ENCODE results near the gene FSTL5. TPM values are rescaled to one million over a fixed set of nuclear protein-coding genes. Genes with fewer than 3 reads are reported as not detected.

FSTL5 gene
- total RNA-seq, 1 donor from 2014 or later = not detected

DNA sequence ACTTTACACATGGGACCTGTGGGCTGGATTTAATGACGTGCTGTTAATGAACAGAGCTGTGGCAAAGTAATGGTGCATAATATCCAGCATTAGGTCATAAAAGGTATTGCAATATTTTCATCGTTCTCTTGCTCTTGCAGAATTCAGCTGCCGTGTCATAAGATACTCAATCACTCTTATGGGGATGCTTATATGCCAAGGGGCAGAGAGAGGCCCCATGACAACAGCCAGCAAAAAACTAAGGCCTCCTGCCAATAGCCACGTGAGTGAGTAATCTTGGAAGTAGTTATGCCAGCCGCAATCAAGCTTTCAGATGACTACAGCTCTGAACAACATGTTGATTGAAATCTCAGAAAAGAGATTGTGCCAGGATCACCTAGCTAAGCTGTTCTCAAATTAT, 616.9 kb downstream of the FSTL5 start:
- ATAC-seq = no peak
- intact Hi-C loops (cut with micrococcal nuclease) = no loop called here
- no peak for DNase-seq

DNA sequence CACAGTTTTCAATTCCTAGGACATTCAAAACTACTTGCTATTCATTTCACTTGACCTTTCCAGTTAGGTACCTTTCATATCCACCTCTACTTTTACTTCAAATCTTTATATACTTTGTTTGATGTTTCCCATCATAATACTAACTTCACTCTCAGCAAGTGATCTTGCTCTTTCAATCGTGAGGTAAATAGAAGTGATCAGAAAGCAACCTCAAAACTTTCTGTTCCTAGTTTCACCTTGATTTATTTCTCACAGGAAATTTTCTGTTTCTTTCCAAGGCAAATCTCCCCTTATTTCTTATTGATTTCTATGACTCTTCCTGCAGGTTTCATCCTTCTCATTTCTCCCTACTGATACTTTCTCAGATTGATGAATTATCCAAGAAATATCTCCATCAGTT, 623.5 kb downstream of the FSTL5 start:
- intact Hi-C loops (cut with micrococcal nuclease) = no loop called here
- ATAC-seq = no peak

DNA sequence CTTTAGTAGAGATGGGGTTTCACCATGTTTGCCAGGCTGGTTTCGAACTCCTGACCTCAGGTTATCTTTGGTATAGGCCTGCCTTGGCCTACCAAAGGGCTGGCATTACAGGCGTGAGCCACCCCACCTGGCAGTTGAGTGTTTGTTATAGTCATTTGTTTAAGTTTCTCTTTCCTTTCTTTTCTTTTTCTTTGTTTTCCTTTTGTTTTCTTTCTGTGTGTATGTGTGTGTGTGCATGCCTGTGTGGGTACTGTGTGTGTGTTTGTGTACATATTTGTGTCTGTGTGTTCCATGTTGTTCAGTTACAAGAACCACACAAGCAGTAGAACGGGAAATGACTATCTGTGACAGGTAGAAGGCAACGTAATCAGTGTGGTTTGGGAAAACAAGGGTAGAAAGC, 624.9 kb downstream of the FSTL5 start:
- intact Hi-C loops (cut with micrococcal nuclease) = no loop called here
- no peak for ATAC-seq
- no peak for DNase-seq

More for the DNA sequence above, 623.5 kb downstream of the FSTL5 start:
- no peak for DNase-seq

DNA sequence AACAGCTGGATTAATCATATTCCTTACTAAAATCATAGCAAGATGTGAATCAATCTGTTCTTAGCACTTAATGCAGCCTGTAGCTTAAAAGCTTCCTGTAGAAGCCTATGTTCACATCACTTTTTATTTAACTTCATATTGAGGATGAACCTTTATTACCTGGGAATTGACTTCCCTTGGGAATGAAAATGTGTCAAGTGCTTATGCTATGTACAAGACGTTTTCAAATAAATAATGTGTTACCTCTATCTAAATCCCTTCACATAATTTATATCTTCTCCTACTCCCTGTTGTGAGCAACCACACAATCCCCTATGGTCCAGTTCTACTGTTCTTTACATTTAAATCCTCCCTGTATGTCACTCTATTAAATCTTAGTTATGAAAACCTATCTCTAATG, 633.1 kb downstream of the FSTL5 start:
- no peak for ATAC-seq
- intact Hi-C loops (cut with micrococcal nuclease) = no loop called here
- DNase-seq = no peak

DNA sequence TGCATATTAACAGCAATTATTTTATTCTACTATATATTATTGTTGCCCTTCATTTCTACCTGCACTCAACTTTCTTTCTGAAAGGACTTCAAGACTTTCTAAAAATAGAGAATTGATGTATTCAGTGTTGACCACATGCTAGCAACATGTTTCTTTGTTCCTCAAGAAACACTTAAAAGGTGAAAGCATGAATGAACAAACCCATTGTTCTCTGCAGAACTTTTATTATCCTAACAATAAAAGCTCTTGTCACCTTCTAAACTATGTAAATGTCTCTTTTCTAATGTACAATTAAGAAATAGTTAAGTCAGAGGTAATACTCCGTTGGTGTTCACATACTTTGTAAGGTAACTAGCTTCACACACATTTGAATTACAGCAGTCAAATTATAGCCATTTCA, 638.7 kb downstream of the FSTL5 start:
- DNase-seq (no peak), ATAC-seq (no peak)
- intact Hi-C loops (cut with micrococcal nuclease) = no loop called here

DNA sequence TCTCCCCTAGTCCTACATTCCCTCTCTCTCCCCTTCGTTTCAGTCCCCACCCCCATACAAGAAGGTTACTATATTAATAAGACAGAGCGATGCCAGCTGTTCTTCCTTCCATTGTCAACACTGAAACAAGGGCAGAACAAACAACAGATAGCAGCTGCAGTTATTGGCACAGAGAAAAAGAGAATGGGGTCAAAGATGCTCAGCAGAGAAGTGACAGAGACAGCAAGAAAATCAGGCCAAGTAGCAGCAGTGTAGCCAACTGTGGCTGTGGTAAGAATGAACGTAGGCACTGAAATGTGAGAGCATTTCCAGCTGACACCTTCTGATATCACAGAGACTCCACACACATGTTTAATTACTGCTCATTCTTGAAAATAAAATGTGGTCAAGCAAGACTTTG, 641.8 kb downstream of the FSTL5 start:
- no peak for DNase-seq
- no peak for ATAC-seq
- intact Hi-C loops (cut with micrococcal nuclease) = no loop called here

DNA sequence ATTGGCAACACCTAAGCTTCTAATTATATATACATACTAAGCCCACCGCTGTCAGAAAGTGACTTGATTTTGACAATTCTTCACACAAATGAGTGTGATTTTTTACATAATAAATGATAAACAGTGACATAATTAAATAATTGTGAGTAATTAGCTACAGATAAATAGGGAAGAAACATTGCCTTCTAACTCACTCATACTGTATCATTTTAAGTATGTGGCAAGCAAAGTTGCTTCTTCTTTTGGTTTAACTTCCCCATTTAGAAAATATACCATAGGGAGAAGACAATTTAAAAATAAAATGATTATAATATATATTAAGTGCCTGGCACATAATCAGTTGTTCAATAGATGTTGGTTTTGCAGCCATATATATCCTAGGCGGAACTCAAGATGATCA, 644.2 kb downstream of the FSTL5 start:
- intact Hi-C loops (cut with micrococcal nuclease) = no loop called here
- no peak for ATAC-seq
- DNase-seq = no peak

DNA sequence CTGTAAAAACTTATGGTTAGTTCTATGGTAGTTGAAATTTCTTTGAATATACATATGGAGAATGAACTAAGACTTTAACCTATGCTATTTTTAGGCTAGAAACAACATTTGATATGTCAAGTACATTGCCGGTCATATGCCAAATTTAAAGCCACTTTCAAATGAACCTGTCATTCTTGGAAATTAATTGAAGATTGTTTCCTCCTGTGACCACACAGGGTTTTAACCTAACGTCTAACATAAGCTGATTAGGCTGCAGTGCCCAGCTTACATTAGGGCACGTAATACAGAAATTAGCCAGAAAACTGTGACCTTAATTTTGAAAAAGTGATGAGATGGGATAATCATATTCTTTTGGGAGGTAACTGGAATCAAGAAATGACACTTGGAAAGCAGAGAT, 645.9 kb downstream of the FSTL5 start:
- ATAC-seq (no peak), DNase-seq (no peak)
- intact Hi-C loops (cut with micrococcal nuclease) = no loop called here

DNA sequence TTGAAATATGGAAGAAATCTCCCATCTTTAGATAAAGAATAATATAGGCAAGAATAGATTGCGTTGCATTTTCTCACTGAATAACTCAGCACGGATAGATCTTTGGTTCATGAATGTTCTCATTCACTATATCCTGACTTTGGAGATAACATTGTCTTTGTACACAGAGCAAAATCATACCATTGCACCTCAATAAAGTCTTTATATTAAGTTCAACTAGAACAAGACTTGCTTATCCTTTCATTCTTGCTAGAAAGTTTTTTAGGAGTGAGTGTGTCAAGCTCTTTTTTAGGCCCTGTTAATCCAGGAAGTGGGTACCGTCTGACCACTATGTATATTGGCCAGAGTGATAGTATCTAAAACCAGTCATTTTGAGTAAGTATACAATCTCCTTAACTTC, 658.7 kb downstream of the FSTL5 start:
- DNase-seq = no peak
- intact Hi-C loops (cut with micrococcal nuclease) = no loop called here
- no peak for ATAC-seq

DNA sequence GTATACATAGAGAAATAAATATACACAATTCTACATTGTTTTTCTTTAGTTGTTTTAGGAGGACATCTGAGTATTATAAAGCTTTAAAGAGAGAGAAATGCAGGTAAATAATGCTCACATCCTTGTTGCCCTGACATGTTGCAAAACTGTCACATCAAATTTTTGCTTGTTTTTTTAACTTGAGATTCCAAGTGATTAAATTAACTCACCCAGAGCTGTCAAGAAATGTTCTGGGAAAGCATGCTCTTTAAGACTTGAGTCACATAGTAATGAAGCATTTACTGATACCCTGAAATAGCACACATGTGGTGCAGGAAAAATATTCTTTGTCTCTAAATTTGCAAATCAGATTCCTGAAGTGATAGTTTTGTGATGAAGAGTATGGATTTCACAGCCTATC, 665.6 kb downstream of the FSTL5 start:
- DNase-seq (no peak), ATAC-seq (no peak)
- intact Hi-C loops (cut with micrococcal nuclease) = no loop called here

DNA sequence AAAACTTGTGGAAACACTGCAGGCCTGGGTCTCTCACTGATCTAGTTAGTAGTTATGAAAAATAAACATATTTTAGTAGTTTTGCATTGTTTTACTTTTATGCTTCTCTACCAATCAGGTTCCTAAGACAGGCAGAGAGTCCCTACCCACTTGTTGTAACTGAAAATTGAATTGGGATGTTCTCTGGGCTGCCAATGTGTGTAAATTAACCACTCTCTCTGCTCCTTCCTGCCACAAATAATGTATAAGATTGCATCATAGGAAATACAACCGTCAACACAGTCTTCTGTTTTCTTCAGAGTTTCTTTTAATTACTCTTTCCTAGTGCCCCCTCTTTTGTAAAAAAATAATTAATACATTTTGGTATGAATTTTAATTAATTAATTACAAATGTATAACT, 677.3 kb downstream of the FSTL5 start:
- no peak for ATAC-seq

DNA sequence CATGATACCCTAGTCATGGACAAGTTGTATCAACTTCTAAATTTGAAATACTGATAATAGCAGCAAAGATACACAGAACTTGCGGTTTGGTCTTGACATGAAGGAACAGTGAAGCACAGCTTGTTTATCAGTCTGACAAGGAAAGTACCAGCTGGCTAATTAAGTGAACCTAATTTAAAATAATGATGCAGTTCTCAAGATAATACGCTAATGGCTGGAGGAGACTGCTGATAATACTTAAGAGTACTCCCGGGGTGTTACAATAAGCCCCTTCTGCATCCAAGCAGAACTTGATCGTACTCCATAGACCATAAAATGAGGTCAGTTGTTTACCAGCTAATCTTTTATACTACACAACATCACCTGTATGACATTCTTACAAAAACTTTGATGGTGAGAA, 697.5 kb downstream of the FSTL5 start:
- intact Hi-C loops (cut with micrococcal nuclease) = no loop called here

More for the DNA sequence above, 677.3 kb downstream of the FSTL5 start:
- intact Hi-C loops (cut with micrococcal nuclease) = no loop called here
- no peak for DNase-seq

DNA sequence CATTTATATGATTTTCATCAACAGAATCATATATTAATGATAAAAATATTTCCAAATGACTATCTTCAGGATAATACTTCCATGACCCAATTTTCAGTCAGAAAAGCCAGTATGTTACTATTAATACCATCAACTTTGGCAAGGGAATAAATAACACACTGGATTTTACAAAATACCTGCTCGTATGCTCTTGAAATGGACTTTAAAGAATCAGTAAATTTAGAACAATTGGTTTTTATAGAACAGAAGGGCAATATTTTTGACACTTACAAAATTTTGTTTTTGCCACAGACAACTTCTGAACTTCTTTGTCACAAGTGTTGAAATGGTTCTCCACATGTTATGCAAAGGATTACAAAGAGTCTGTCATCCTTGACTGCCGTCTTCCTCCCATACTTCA, 700.4 kb downstream of the FSTL5 start:
- ATAC-seq = no peak
- DNase-seq = no peak
- intact Hi-C loops (cut with micrococcal nuclease) = no loop called here

More for the DNA sequence above, 697.5 kb downstream of the FSTL5 start:
- DNase-seq (no peak), ATAC-seq (no peak)

DNA sequence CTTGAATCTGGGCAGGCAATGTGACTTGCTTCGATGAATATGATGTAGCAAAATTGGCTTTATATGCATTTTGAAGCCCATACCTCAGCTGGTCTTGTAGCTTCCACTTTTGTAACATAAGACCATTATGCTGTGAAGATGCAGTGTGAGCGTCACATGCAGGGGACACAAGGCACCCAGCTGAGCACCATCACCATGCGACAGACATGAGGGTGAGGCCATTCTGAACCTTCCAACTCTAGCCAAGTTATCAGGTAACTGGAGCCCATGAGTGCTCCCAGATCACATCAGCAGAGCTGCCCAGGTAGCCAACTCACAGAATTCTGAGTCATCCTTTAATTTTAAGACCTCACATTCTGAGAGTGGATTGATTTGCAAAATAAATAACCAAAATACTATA, 705.9 kb downstream of the FSTL5 start:
- no peak for ATAC-seq
- intact Hi-C loops (cut with micrococcal nuclease) = no loop called here
- no peak for DNase-seq

DNA sequence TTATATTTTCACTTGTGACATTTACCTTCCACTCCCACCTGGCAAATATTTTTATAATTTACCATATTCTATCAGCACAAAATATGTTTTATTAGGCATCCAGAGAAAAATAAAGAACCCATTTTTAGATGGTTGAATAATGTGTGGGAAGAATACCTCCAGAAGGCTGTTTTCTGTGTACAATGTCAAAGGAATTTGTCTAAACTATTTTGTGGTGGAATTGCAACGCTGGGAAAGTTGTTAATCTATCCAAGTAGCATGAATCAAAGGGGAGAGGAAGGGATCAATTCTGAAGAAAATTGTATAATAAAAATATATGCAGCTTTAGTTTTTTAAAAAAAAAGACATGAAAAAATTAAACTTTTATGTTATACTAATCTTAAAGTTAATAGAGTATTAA, 706.5 kb downstream of the FSTL5 start:
- intact Hi-C loops (cut with micrococcal nuclease) = no loop called here
- ATAC-seq (no peak), DNase-seq (no peak)

DNA sequence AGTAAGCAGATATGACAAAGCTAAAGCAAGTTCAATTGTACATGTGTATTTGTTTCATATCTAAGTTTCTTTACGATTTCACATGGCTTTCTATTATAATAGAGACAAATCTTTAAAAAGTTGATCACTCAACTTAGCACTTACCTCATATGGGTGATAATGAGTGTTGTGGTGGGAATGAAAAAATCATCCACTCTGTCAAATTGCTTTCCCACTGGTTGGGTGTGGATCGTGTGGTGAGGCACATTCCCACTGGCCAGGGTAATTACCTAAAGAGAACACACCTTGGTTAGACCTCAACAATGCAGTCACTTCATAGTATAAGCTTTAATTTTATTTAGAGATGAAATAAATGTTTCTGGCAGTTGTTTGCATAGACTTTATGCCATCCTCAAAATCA, 708.9 kb downstream of the FSTL5 start:
- DNase-seq (no peak), ATAC-seq (no peak)
- intact Hi-C loops (cut with micrococcal nuclease) = no loop called here

DNA sequence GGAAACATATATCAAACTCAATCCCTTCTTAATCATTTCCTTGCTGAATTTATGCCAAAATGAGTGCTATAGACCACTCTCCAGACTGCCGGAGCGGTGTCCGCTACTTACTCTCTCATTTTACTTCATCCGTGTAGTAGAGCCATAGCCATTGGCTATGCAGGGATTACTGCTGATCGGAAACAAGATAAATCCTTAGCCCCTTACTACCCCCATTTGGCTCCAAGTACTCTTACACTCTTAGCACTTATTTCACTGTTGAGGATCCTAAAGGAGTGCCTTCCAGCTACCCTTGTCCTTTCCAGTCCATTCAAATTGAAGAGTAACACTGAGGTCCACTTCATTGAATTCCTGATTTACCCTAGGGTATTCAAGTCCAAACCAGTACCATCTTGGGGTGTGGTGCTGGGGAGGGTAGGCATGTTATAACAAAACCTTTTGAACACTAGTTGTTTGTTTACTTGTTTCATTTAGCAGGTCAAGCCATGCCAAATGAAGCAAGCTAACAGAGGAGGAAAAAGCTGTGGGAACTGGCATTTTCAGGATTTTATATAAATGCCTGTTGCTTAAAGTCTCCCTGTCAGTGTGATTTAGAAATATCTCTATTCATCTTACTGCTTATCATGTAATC, 715.1 kb downstream of the FSTL5 start:
- DNase-seq = no peak
- no peak for ATAC-seq
- intact Hi-C loops (cut with micrococcal nuclease) = no loop called here

DNA sequence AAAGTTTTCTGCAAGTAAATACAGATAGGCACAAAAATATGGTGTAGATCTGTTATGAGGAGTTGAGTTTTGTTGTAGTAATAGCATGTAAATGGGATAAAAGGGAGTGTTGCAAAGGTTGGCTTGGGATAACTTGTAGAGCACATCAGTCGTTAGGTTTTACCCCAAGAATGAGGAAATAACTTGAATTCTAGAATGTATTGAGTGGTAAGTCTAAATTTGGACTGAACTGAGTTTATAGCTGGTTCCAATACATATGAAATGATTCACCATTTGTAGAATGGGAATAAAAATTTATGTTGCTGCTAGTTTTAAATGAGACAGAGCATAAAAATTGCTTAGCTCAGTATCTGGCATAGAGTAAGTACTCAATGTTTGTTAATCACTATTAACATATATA, 719.2 kb downstream of the FSTL5 start:
- intact Hi-C loops (cut with micrococcal nuclease) = no loop called here
- ATAC-seq (no peak), DNase-seq (no peak)

DNA sequence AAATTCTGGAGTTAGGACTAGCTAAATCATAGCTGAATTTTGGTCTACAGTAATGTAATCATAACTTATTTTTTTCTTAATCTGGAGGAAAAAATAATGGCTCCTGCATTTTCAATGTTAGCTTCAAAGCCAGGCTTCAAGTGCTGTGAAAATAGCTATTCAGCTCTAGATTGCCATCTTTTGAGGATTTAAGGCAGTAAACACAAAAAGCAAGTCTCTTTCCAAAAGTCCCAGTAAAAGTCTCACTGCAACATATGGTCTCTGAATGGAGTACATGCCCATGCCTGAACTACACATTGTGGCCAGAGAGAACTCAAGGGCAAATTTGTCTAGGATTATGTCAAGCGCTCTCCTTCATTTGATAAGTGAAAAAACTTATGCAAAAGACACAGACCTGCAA, 720.9 kb downstream of the FSTL5 start:
- ATAC-seq (no peak), DNase-seq (no peak)
- intact Hi-C loops (cut with micrococcal nuclease) = no loop called here

DNA sequence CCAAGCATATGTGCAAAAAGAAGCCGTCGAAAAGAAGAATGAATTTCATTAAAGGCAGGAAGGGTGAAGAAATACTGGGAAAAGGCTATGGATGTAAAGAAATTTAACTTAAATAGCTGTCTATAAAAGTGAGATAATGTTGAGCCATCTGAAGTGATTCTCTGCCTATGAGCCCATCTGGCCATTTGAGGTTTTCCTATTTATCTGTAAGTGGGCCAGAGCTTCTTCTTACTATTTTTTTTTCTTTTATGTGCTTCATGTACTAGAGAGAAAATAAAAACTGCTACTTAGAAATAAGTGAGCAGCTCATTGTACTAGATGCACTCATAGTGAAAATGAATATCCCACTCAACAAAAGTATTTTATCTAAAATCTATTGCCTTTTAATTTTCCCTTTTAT, 725.7 kb downstream of the FSTL5 start:
- DNase-seq (no peak), ATAC-seq (no peak)
- intact Hi-C loops (cut with micrococcal nuclease) = no loop called here

DNA sequence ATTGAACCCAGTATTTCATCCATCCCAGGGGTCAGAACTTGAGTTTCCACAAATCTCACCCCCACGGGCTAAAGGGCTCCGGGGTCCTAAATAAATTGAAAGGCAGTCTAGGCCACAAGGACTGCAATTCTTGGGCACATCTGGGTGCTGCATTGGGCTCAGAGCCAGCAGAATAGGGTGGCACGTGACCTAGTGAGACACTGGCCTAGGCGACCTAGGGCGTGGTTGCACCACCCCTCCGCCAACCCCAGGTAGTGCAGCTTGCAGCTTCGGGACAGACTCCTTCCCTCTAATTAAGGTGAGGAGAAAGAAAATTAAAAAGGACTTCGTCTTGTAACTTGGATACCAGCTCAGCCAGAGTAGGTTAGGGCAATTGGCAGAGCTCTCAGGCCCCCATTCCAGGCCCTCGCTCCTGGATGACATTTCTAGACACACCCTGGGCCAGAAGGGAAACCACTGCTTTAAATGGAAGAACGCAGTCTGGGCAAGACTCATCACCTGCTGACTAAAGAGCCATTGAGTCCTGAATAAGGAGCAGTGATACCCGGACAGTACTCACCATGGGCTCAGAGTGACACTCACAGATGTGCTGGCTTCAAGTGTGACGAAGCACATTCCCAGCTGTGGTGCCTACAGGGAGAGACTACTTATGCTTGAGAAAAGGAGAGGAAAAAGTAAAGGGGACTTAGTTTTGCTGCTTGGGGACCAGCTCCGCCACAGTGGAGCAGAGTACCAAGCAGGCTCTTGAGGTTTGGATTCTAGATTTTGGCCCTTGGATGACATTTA, 735.4 kb downstream of the FSTL5 start:
- intact Hi-C loops (cut with micrococcal nuclease) = no loop called here
- no peak for DNase-seq
- no peak for ATAC-seq

All from left ventricle myocardium superior (tissue), 1 donor.